Measurements from ENCODE around the gene FCRLA.

GRCh38 chr1:161702250-161702649, 4.8 kb upstream of the FCRLA start:
- TF ChIP-seq CTCF (IDR thresholded peaks at IDR 0.05; ENCODE audit: low read depth, low read length) (no peak), EZH2phosphoT487 (IDR thresholded peaks at IDR 0.05; ENCODE audit: low read depth) (no peak)
